Astrocyte (in vitro differentiated cells and primary cell): Measurements from ENCODE around the gene GABRG2. TPM values are rescaled to one million over a fixed set of nuclear protein-coding genes. Genes with fewer than 3 reads are reported as not detected.
A peak's percentile ranks its signal among the peaks of the same experiment; 100 is the strongest.

ENCODE experiments used
- DNase-seq: peaks from one replicate; pipeline ENCODE4 v3.0.0-alpha.2; 2010; ENCODE audit warnings: low read depth
- FAIRE-seq: peaks from 2 replicates; lab custom pipeline; 2011; peaks lifted over from hg19 to GRCh38; lab: Jason Lieb, UNC
- H2AFZ ChIP-seq: 2 replicates; pipeline ENCODE4 v1.6.0; 2012; ENCODE audit warnings: low read depth, low read length, inconsistent platforms
- H3K27ac ChIP-seq: 2 replicates; pipeline ENCODE4 v1.5.1; 2011; ENCODE audit warnings: low read depth, low read length, inconsistent platforms
- H3K27me3 ChIP-seq: 2 replicates; pipeline ENCODE4 v1.6.0; 2011; ENCODE audit warnings: low read length, inconsistent platforms; ENCODE audit not compliant: insufficient read depth
- H3K36me3 ChIP-seq: 2 replicates; pipeline ENCODE4 v1.5.1; 2011; ENCODE audit warnings: low read length, inconsistent platforms; ENCODE audit not compliant: insufficient read depth
- H3K4me1 ChIP-seq: 2 replicates; pipeline ENCODE4 v1.5.1; 2011; ENCODE audit warnings: low read length, inconsistent platforms; ENCODE audit not compliant: insufficient read depth
- H3K4me2 ChIP-seq: 2 replicates; pipeline ENCODE4 v1.6.0; 2012; ENCODE audit warnings: low read length, inconsistent platforms
- H3K4me3 ChIP-seq: 2 replicates; pipeline ENCODE4 v1.5.1; 2011; ENCODE audit warnings: low read depth, mild to moderate bottlenecking, low read length, inconsistent platforms; ENCODE audit not compliant: insufficient read depth
- H3K79me2 ChIP-seq: 2 replicates; pipeline ENCODE4 v1.6.0; 2012; ENCODE audit warnings: mild to moderate bottlenecking, low read length, inconsistent platforms; ENCODE audit not compliant: insufficient read depth
- H3K9ac ChIP-seq: 2 replicates; pipeline ENCODE4 v1.6.0; 2012; ENCODE audit warnings: mild to moderate bottlenecking, low read length, inconsistent platforms
- H3K9me3 ChIP-seq: 2 replicates; pipeline ENCODE4 v1.5.1; 2012; ENCODE audit warnings: low read depth, mild to moderate bottlenecking, low read length, inconsistent platforms; ENCODE audit not compliant: insufficient read depth
- H4K20me1 ChIP-seq: 2 replicates; pipeline ENCODE4 v1.6.0; 2012; ENCODE audit warnings: low read length, inconsistent platforms; ENCODE audit not compliant: insufficient read depth
- H3K27ac Mint-ChIP-seq: one replicate; pipeline ENCODE4 v1.8.0; 2021; ENCODE audit warnings: mild to moderate bottlenecking, mixed read lengths; ENCODE audit not compliant: unreplicated experiment
- H3K27me3 Mint-ChIP-seq: one replicate; pipeline ENCODE4 v1.8.0; 2021; ENCODE audit warnings: low read depth, mixed read lengths; ENCODE audit not compliant: unreplicated experiment
- H3K36me3 Mint-ChIP-seq: one replicate; pipeline ENCODE4 v1.8.0; 2021; ENCODE audit warnings: low read depth, mixed read lengths; ENCODE audit not compliant: unreplicated experiment
- H3K4me1 Mint-ChIP-seq: one replicate; pipeline ENCODE4 v1.8.0; 2021; ENCODE audit warnings: low read depth, mixed read lengths; ENCODE audit not compliant: unreplicated experiment
- H3K4me3 Mint-ChIP-seq: one replicate; pipeline ENCODE4 v1.8.0; 2021; ENCODE audit warnings: mild to moderate bottlenecking, moderate library complexity, mixed read lengths; ENCODE audit not compliant: unreplicated experiment
- H3K9me3 Mint-ChIP-seq: one replicate; pipeline ENCODE4 v1.8.0; 2021; ENCODE audit warnings: mild to moderate bottlenecking, mixed read lengths; ENCODE audit not compliant: unreplicated experiment
- EZH2 ChIP-seq: IDR thresholded peaks from 2 replicates; pipeline ENCODE4 v1.6.1; 2012; ENCODE audit warnings: mild to moderate bottlenecking, low read length, inconsistent platforms; ENCODE audit not compliant: insufficient read depth
- total RNA-seq: library from RNA; stranded (reverse); gene quantifications from 2 replicates; pipeline ENCODE4 v1.2.1, GENCODE V29; 2021
- TF ChIP-seq, protein P1 (sequence below): IDR thresholded peaks from 2 replicates; pipeline ENCODE4 v1.5.1; 2011; ENCODE audit warnings: low read depth, mild to moderate bottlenecking, inconsistent platforms, low read length, moderate library complexity; ENCODE audit not compliant: insufficient read depth

Gene GABRG2
- total RNA-seq, 1 donor from 2014 or later, result not detected

DNA sequence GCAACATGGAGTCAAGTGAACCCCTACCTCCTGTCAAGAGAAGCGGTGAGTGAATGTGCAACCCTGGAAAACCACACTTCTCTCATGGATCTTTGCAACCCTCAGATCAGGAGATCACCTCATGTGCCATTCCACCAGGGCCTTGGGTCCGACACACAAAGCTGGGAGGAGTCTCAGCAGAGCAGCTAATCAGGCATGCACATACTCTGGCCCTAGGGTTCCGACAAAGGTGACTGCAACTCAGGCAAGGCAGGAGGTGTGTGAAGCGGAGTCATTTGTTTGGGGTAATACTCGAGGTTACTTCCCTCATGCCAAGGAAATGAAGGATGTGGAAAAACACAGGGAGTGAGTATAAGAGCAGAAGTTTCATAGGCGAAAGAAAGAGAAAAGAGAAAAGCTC is 96.1 kb downstream of the GABRG2 start:
- H3K9ac ChIP-seq, result no peak overlapping the region
- H2AFZ ChIP-seq, result no peak overlapping the region
- no peaks in the 10 kb centered on the region for H3K79me2 ChIP-seq
- no peaks in the 10 kb centered on the region for H3K36me3 ChIP-seq
- H3K27ac Mint-ChIP-seq, result no peak overlapping the region
- H3K4me2 ChIP-seq, result no peak overlapping the region
- TF ChIP-seq EZH2, result no peak
- TF ChIP-seq, protein P1, sequence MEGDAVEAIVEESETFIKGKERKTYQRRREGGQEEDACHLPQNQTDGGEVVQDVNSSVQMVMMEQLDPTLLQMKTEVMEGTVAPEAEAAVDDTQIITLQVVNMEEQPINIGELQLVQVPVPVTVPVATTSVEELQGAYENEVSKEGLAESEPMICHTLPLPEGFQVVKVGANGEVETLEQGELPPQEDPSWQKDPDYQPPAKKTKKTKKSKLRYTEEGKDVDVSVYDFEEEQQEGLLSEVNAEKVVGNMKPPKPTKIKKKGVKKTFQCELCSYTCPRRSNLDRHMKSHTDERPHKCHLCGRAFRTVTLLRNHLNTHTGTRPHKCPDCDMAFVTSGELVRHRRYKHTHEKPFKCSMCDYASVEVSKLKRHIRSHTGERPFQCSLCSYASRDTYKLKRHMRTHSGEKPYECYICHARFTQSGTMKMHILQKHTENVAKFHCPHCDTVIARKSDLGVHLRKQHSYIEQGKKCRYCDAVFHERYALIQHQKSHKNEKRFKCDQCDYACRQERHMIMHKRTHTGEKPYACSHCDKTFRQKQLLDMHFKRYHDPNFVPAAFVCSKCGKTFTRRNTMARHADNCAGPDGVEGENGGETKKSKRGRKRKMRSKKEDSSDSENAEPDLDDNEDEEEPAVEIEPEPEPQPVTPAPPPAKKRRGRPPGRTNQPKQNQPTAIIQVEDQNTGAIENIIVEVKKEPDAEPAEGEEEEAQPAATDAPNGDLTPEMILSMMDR, result no peak
- H3K4me3 Mint-ChIP-seq, result no peak overlapping the region
- H4K20me1 ChIP-seq, result no peaks in the 10 kb centered on the region
- H3K27me3 Mint-ChIP-seq, result peaks cover 2% of the 10 kb centered on the region
- peaks cover 16% of the 10 kb centered on the region for H3K9me3 Mint-ChIP-seq
- peaks cover 10% of the 10 kb centered on the region for H3K9me3 ChIP-seq
- no peaks in the 10 kb centered on the region for H3K4me1 ChIP-seq
- H3K36me3 Mint-ChIP-seq, result peaks cover 2% of the 10 kb centered on the region
- DNase-seq (no peak), FAIRE-seq (no peak)
- peaks cover 6% of the 10 kb centered on the region for H3K4me1 Mint-ChIP-seq
- no peaks in the 10 kb centered on the region for H3K27me3 ChIP-seq
- H3K4me3 ChIP-seq, result no peak overlapping the region
- H3K27ac ChIP-seq, result no peak overlapping the region

DNA sequence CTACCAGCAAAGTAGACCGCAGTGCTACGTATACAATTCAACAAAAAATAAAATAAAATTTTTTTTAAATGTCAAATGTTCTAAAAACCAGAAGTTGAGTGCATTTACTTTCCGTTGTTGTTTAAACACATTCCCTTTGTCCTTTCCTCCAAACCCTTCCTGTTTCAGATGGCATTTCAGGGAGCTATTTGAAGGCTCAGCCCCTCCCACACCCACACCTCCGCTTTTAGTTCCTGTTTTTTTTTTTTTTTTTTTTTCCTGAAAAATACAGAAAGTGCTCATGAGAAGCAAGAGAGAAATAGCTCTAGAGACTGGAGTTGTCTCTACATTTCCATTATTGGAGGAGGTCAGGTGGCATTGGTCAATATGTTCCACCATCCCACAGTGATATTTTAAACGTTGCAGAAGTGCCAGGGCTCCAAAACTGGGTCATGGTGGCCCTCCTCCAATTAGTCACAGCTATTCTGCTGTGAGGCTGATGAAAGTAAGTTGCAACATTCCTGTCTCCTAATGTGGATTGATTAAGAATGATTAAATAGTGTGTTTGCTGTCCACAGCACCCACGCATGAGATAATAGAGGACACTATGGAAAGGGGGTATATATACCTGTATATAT is 106.9 kb downstream of the GABRG2 start:
- DNase-seq (no peak), FAIRE-seq (no peak)
- no peaks in the 10 kb centered on the region for H3K79me2 ChIP-seq
- no peaks in the 10 kb centered on the region for H3K36me3 ChIP-seq
- no peaks in the 10 kb centered on the region for H3K4me1 ChIP-seq
- peaks cover 3% of the 10 kb centered on the region for H3K4me1 Mint-ChIP-seq
- H3K27ac Mint-ChIP-seq, result peak overlapping the region; percentile 75
- no peaks in the 10 kb centered on the region for H3K9me3 Mint-ChIP-seq
- H4K20me1 ChIP-seq, result no peaks in the 10 kb centered on the region
- H3K27me3 Mint-ChIP-seq, result no peaks in the 10 kb centered on the region
- no peaks in the 10 kb centered on the region for H3K27me3 ChIP-seq
- H3K4me3 Mint-ChIP-seq, result no peak overlapping the region
- H3K4me2 ChIP-seq, result no peak overlapping the region
- no peak overlapping the region for H2AFZ ChIP-seq
- H3K4me3 ChIP-seq, result no peak overlapping the region
- no peak overlapping the region for H3K27ac ChIP-seq
- no peak overlapping the region for H3K9ac ChIP-seq
- peaks cover 6% of the 10 kb centered on the region for H3K9me3 ChIP-seq
- no peak for TF ChIP-seq EZH2
- no peaks in the 10 kb centered on the region for H3K36me3 Mint-ChIP-seq

DNA sequence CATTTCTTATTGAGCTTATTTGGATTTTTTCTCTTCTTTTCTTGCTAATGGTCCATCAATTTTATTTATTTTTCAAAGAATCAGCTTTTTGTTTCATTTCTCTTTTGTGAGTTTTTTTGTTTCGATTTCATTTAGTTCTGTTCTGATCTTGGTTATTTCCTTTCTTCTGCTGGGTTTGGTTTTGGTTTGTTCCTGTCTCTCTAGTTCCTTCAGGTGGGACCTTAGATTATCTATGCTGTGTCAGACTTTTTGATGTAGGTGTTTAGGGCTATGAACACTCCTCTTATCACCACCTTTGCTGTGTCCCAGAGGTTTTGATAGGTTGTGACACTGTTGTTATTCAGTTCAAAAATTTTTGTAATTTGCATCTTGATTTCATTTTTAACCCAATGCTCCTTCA is 119.8 kb downstream of the GABRG2 start:
- H3K36me3 ChIP-seq, result no peaks in the 10 kb centered on the region
- no peaks in the 10 kb centered on the region for H4K20me1 ChIP-seq
- H3K27me3 ChIP-seq, result no peaks in the 10 kb centered on the region
- no peak overlapping the region for H3K27ac ChIP-seq
- H3K9me3 ChIP-seq, result peaks cover 6% of the 10 kb centered on the region
- Mint-ChIP-seq H3K36me3 (no peaks in the 10 kb centered on the region), H3K27ac (no peak overlapping the region), H3K9me3 (peaks cover 1% of the 10 kb centered on the region), H3K27me3 (no peaks in the 10 kb centered on the region), H3K4me3 (no peak overlapping the region), H3K4me1 (no peaks in the 10 kb centered on the region)
- H2AFZ ChIP-seq, result no peak overlapping the region
- no peak for FAIRE-seq
- TF ChIP-seq, protein P1, result no peak
- no peak for TF ChIP-seq EZH2
- no peaks in the 10 kb centered on the region for H3K79me2 ChIP-seq
- H3K4me2 ChIP-seq, result no peak overlapping the region
- no peaks in the 10 kb centered on the region for H3K4me1 ChIP-seq
- H3K4me3 ChIP-seq, result no peak overlapping the region
- no peak for DNase-seq
- H3K9ac ChIP-seq, result no peak overlapping the region
